K562 (cell line): ENCODE results near the gene PPP1R9B. TPM values are rescaled to one million over a fixed set of nuclear protein-coding genes. Genes with fewer than 3 reads are reported as not detected.

Experiments used
- BDP1 ChIP-seq: IDR thresholded peaks from 3 replicates; pipeline ENCODE4 v1.6.1; 2011; ENCODE audit not compliant: insufficient read length, insufficient read depth
- GATAD2B ChIP-seq: fragments of 450-650 bp; IDR thresholded peaks from 2 replicates; pipeline ENCODE4 v1.6.1; 2017; ENCODE audit warnings: mild to moderate bottlenecking, borderline replicate concordance
- HDAC2 ChIP-seq: fragments of 450-650 bp; IDR thresholded peaks from 2 replicates; pipeline ENCODE4 v1.6.1; 2016; ENCODE audit warnings: mild to moderate bottlenecking
- HDAC3 ChIP-seq: fragments of 450-650 bp; IDR thresholded peaks from 2 replicates; pipeline ENCODE4 v1.6.1; 2018; ENCODE audit warnings: borderline replicate concordance, mild to moderate bottlenecking, moderate library complexity; ENCODE audit not compliant: partially characterized antibody
- JUN ChIP-seq, 2 experiments: sonication (generic) in 1 of 2; formaldehyde crosslinking in 1 of 2; IDR thresholded peaks; 2 replicates each; pipeline versions ENCODE4 v1.6.1 to v1.8.0; 2012 to 2022; ENCODE audit warnings: borderline replicate concordance in 2 of 2, mild to moderate bottlenecking in 2 of 2, improper control_type of control experiment in 1 of 2, low read depth in 1 of 2, low read length in 1 of 2, missing genetic modification reagents in 1 of 2
- KAT7 ChIP-seq: sonication (generic); formaldehyde crosslinking; IDR thresholded peaks from 2 replicates; pipeline ENCODE4 v1.8.0; 2022; ENCODE audit warnings: missing genetic modification reagents, mild to moderate bottlenecking, borderline replicate concordance
- KLF1 ChIP-seq: fragments of 450-650 bp; IDR thresholded peaks from 2 replicates; pipeline ENCODE4 v1.6.1; 2016; ENCODE audit warnings: missing genetic modification characterization, missing compliant biosample characterization
- KLF10 ChIP-seq: fragments of 250-450 bp; sonication (Bioruptor Pico); IDR thresholded peaks from 2 replicates; pipeline ENCODE4 v1.6.1; 2021; ENCODE audit warnings: matching md5 sums
- RHOXF2B ChIP-seq: fragments of 250-450 bp; sonication (Bioruptor Pico); conservative IDR thresholded peaks from 2 replicates; pipeline ENCODE4 v1.5.1; 2021
- SMARCC2 ChIP-seq: fragments of 450-650 bp; IDR thresholded peaks from 2 replicates; pipeline ENCODE4 v1.6.1; 2017; ENCODE audit warnings: antibody characterized with exemption, moderate library complexity, mild to moderate bottlenecking, low read depth
- SP2 ChIP-seq: IDR thresholded peaks from 2 replicates; pipeline ENCODE4 v1.6.1; 2011; ENCODE audit warnings: mild to moderate bottlenecking, low read depth, low read length, moderate library complexity; ENCODE audit not compliant: poor library complexity, severe bottlenecking; ENCODE audit errors: extremely low read depth
- SRSF7 ChIP-seq: fragments of 200-400 bp; formaldehyde crosslinking; optimal IDR thresholded peaks from 2 replicates; pipeline ENCODE3; 2017; ENCODE audit warnings: mild to moderate bottlenecking, low read depth, low read length
- XRCC4 ChIP-seq: IDR thresholded peaks from one replicate; pipeline ENCODE4 v1.6.1; 2011; ENCODE audit not compliant: insufficient read depth, insufficient read length; ENCODE audit errors: extremely low read depth
- XRCC5 ChIP-seq: fragments of 200-400 bp; formaldehyde crosslinking; IDR thresholded peaks from 2 replicates; pipeline ENCODE4 v1.6.1; 2017; ENCODE audit warnings: low read depth, mild to moderate bottlenecking, low read length
- ZFX ChIP-seq: sonication (generic); formaldehyde crosslinking; IDR thresholded peaks from 2 replicates; pipeline ENCODE4 v1.8.0; 2022; ENCODE audit warnings: mild to moderate bottlenecking, missing genetic modification reagents, moderate library complexity
- polyA plus RNA-seq, 8 experiments: library from polyadenylated mRNA; depleted of rRNA in 4 of 8; stranded (reverse) in 5 of 8; unstranded in 3 of 8; fragments of >200 nt; fragmentation: Nextera tagmentation in 2 of 8; fragmentation: Illumina TruSeq in 1 of 8; extraction: Ambion mirVana in 2 of 8; extraction: Trizol in 1 of 8; gene quantifications; 2 replicates each; pipeline versions ENCODE4 v1.2.1 to v1.2.3, GENCODE V29; 2011 to 2014; ENCODE audit warnings: inconsistent platforms in 1 of 8, missing spikeins in 1 of 8
- total RNA-seq, 7 experiments: library from RNA; depleted of rRNA in 6 of 7; stranded (reverse); fragments of >200 nt in 6 of 7; fragmentation: Illumina TruSeq in 2 of 7; extraction: Trizol in 2 of 7; gene quantifications; 2 replicates each; pipeline versions ENCODE4 v1.2.1 to v1.2.3, GENCODE V29; 2011 to 2021; ENCODE audit warnings: low replicate concordance in 1 of 7
- TF ChIP-seq, protein P1 (sequence below): sonication (generic); formaldehyde crosslinking; IDR thresholded peaks from 2 replicates; pipeline ENCODE4 v1.8.1; 2023; ENCODE audit warnings: mild to moderate bottlenecking, missing genetic modification reagents

PPP1R9B gene
- total and polyA plus RNA-seq, 9 of the 15 experiments (the other 6 are each of a cell fraction or from before 2014, with no cell fraction given) = 0.10 to 63.5 (median 24.7) TPM

DNA sequence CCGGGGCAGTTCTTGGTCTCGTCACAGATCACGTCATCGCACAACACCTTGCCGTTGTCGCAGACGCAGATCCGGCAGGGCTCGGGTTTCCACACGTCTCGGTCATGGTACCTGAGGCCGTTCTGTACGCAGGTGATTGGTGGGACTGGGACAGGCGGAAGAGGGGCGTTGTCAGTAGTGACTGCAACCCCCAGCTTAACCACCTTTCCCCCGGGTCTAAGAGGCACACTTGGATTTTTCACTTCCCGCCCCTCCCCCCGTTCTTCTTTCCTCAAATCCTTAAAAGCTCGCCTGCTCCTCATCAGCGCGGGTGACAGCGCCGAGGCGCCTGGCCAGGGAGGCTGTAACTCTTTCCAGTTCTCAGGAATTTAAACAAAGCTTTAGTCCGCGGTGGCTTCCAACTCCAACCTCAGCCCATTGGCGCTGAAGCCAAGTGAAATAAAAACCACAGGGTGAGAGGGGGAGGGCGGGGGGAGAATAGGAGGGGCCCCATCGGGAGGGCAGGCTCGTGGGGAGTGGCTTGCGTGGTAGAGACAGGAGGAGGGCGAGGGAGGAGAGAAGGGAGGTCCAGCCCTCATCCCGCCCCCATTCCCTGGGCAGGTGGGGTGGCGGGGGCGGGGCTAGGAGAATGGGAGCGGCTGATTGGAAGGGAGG, 49.5 kb upstream of the PPP1R9B start (continued):
- TF ChIP-seq, protein P1, sequence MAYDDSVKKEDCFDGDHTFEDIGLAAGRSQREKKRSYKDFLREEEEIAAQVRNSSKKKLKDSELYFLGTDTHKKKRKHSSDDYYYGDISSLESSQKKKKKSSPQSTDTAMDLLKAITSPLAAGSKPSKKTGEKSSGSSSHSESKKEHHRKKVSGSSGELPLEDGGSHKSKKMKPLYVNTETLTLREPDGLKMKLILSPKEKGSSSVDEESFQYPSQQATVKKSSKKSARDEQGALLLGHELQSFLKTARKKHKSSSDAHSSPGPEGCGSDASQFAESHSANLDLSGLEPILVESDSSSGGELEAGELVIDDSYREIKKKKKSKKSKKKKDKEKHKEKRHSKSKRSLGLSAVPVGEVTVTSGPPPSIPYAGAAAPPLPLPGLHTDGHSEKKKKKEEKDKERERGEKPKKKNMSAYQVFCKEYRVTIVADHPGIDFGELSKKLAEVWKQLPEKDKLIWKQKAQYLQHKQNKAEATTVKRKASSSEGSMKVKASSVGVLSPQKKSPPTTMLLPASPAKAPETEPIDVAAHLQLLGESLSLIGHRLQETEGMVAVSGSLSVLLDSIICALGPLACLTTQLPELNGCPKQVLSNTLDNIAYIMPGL (CRISPR knock-in tag) = no peak
- TF ChIP-seq SMARCC2 (no peak), SP2 (no peak), KLF1 (tag) (no peak), ZFX (no peak), KLF10 (CRISPR knock-in tag) (no peak), GATAD2B (no peak), XRCC5 (no peak), RHOXF2B (no peak), JUN (IDR thresholded peaks at IDR 0.05; ENCODE audit: borderline replicate concordance, low read depth, low read length) (no peak), JUN (CRISPR knock-in tag; IDR thresholded peaks at IDR 0.05; ENCODE audit: borderline replicate concordance) (0 out of 2 replicates have a peak, but pooled peaks have one; percentile 31), XRCC4 (no peak), SRSF7 (no peak), HDAC3 (no peak), HDAC2 (no peak), KAT7 (CRISPR knock-in tag) (no peak), BDP1 (no peak)
